Measurements from ENCODE around the gene LRMDA. TPM values are rescaled to one million over a fixed set of nuclear protein-coding genes. Genes with fewer than 3 reads are reported as not detected.

The LRMDA gene
- polyA plus RNA-seq, 1 donor (not counting 4 experiments of a cell fraction or from before 2014, with no cell fraction given): not detected

DNA sequence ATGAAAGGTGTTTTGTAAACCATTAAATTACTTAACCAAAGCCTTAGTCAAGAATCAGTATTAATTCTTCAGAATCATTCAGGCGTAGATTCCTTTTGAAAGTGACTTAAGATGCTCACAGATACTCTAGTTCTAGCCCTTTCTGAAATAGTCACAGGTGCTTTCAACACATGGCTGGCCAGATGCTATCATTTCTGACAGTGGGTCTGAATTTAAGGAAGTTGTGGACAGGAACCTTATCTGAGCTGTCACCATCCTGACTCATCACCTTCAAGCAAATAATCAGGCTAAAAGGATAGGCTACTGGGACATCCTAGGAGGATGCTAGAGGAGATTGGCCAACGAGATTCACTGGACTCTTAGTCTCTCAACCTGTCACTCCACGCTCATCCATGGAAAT lies 501.5 kb downstream of the LRMDA start:
- FAIRE-seq (no peak), DNase-seq (ENCODE audit: low read depth, low spot score) (no peak)
- no peaks in the 10 kb centered on the region for H3K9me1 ChIP-seq (ENCODE audit: control insufficient read depth, extremely low read depth, insufficient read depth, low read length)

DNA sequence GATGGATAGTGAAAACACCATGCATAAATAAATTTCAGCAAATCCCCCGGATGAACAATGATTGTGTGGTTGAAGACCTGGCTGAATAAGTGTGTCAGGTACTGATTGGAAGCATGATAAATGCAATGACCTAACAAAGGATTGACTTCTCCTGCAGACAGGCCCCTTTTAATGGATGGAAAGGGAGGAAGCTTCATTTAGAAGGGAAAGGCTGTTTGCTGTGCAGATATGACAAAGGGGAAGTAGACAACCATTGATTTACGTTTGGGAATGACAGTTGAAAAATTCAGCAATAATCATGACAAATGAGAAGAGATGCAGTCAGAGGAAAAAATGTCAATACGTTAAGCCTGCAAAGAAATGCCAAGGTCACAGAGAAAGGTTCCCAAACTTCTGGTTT lies 503.8 kb downstream of the LRMDA start:
- H3K4me3 ChIP-seq (ENCODE audit: control insufficient read depth in 2 of 3, extremely low read depth in 1 of 3, insufficient read depth in 2 of 3, low read depth in 1 of 3, low read length in 3 of 3): no peak overlapping the region
- no peak for DNase-seq (ENCODE audit: low read depth, low spot score)
- H3K27ac ChIP-seq (ENCODE audit: control insufficient read depth, insufficient read depth, low read length): no peak overlapping the region
- no peaks in the 10 kb centered on the region for H3K4me1 ChIP-seq (ENCODE audit: control insufficient read depth, extremely low read depth, insufficient read depth, low read length)
- H3K9me1 ChIP-seq (ENCODE audit: control insufficient read depth, extremely low read depth, insufficient read depth, low read length): no peaks in the 10 kb centered on the region
- TF ChIP-seq, protein P1, sequence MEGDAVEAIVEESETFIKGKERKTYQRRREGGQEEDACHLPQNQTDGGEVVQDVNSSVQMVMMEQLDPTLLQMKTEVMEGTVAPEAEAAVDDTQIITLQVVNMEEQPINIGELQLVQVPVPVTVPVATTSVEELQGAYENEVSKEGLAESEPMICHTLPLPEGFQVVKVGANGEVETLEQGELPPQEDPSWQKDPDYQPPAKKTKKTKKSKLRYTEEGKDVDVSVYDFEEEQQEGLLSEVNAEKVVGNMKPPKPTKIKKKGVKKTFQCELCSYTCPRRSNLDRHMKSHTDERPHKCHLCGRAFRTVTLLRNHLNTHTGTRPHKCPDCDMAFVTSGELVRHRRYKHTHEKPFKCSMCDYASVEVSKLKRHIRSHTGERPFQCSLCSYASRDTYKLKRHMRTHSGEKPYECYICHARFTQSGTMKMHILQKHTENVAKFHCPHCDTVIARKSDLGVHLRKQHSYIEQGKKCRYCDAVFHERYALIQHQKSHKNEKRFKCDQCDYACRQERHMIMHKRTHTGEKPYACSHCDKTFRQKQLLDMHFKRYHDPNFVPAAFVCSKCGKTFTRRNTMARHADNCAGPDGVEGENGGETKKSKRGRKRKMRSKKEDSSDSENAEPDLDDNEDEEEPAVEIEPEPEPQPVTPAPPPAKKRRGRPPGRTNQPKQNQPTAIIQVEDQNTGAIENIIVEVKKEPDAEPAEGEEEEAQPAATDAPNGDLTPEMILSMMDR (optimal IDR thresholded peaks at IDR 0.05 in 1 of 3, IDR thresholded peaks at IDR 0.05 in 1 of 3, conservative IDR thresholded peaks at IDR 0.05 in 1 of 3; ENCODE audit: extremely low read depth in 1 of 3, insufficient read depth in 2 of 3, low read length in 3 of 3): no peak
- no peak for TF ChIP-seq EZH2 (IDR thresholded peaks at IDR 0.05; ENCODE audit: low read length)
- H3K36me3 ChIP-seq (ENCODE audit: control insufficient read depth in 2 of 2, extremely low read depth in 1 of 2, insufficient read depth in 2 of 2, low read length in 2 of 2): no peaks in the 10 kb centered on the region
- peaks cover 8% of the 10 kb centered on the region for H3K27me3 ChIP-seq (ENCODE audit: control insufficient read depth, extremely low read depth, insufficient read depth, low read length)
- no peak overlapping the region for H3K9ac ChIP-seq (ENCODE audit: control insufficient read depth, extremely low read depth, insufficient read depth, low read length)
- FAIRE-seq: no peak
- H3K9me3 ChIP-seq (ENCODE audit: control insufficient read depth, low read depth, low read length): no peaks in the 10 kb centered on the region
- H3K4me2 ChIP-seq (ENCODE audit: control insufficient read depth, extremely low read depth, insufficient read depth, low read depth, low read length): no peak overlapping the region
- H3K79me2 ChIP-seq (ENCODE audit: control insufficient read depth, insufficient read depth, low read length): no peaks in the 10 kb centered on the region
- dilution Hi-C loops (cut with MboI; ENCODE audit: extremely low pct_ligation_motif_present, low sequenced_read_pairs): no loop called here
- H2AFZ ChIP-seq (ENCODE audit: control insufficient read depth, low read length): no peak overlapping the region
- H4K20me1 ChIP-seq (ENCODE audit: control insufficient read depth, extremely low read depth, insufficient read depth, low read length): no peaks in the 10 kb centered on the region

More for the DNA sequence above, 501.5 kb downstream of the LRMDA start:
- Histone ChIP-seq H3K36me3 (ENCODE audit: control insufficient read depth in 2 of 2, extremely low read depth in 1 of 2, insufficient read depth in 2 of 2, low read length in 2 of 2) (no peaks in the 10 kb centered on the region), H3K9ac (ENCODE audit: control insufficient read depth, extremely low read depth, insufficient read depth, low read length) (no peak overlapping the region), H2AFZ (ENCODE audit: control insufficient read depth, low read length) (no peak overlapping the region), H3K79me2 (ENCODE audit: control insufficient read depth, insufficient read depth, low read length) (no peaks in the 10 kb centered on the region), H3K27me3 (ENCODE audit: control insufficient read depth, extremely low read depth, insufficient read depth, low read length) (peaks cover 1% of the 10 kb centered on the region), H3K4me2 (ENCODE audit: control insufficient read depth, extremely low read depth, insufficient read depth, low read depth, low read length) (no peak overlapping the region), H3K4me1 (ENCODE audit: control insufficient read depth, extremely low read depth, insufficient read depth, low read length) (no peaks in the 10 kb centered on the region), H3K4me3 (ENCODE audit: control insufficient read depth in 2 of 3, extremely low read depth in 1 of 3, insufficient read depth in 2 of 3, low read depth in 1 of 3, low read length in 3 of 3) (no peak overlapping the region), H3K27ac (ENCODE audit: control insufficient read depth, insufficient read depth, low read length) (no peak overlapping the region), H4K20me1 (ENCODE audit: control insufficient read depth, extremely low read depth, insufficient read depth, low read length) (no peaks in the 10 kb centered on the region), H3K9me3 (ENCODE audit: control insufficient read depth, low read depth, low read length) (no peaks in the 10 kb centered on the region)
- dilution Hi-C loops (cut with MboI; ENCODE audit: extremely low pct_ligation_motif_present, low sequenced_read_pairs): no loop called here
- TF ChIP-seq, protein P1 (optimal IDR thresholded peaks at IDR 0.05 in 1 of 3, IDR thresholded peaks at IDR 0.05 in 1 of 3, conservative IDR thresholded peaks at IDR 0.05 in 1 of 3; ENCODE audit: extremely low read depth in 1 of 3, insufficient read depth in 2 of 3, low read length in 3 of 3): no peak
- TF ChIP-seq EZH2 (IDR thresholded peaks at IDR 0.05; ENCODE audit: low read length): no peak

Data from keratinocyte (primary cell).